Measurements from ENCODE around the gene LTC4S. TPM values are rescaled to one million over a fixed set of nuclear protein-coding genes. Genes with fewer than 3 reads are reported as not detected.

The LTC4S gene
- total and polyA plus RNA-seq, 9 of the 15 experiments (the other 6 are each of a cell fraction or from before 2014, with no cell fraction given), result 0.17 to 0.77 (median 0.75) TPM; not detected in 6

GRCh38 chr5:179792612-179793467, 946 bp upstream of the LTC4S start:
- Histone ChIP-seq H3K4me1 (replicated peaks in 1 of 2; ENCODE audit: control insufficient read depth in 2 of 2, insufficient read depth in 2 of 2, low read length in 2 of 2) (peaks cover 0 to 37% of the 10 kb centered on the region in 2 experiments; a peak in 2 of 5 replicates), H3K27ac (ENCODE audit: extremely low read depth, low read depth, low read length) (no peak overlapping the region), H3K9me3 (replicated peaks; ENCODE audit: control insufficient read depth, insufficient read depth, low read depth, low read length) (no peaks in the 10 kb centered on the region), H3K36me3 (ENCODE audit: control insufficient read depth, insufficient read depth, low read length) (peaks cover 12% of the 10 kb centered on the region; the same call in 1 of the 3 replicates), H3K4me2 (ENCODE audit: insufficient read depth, low read length) (no peak overlapping the region), H2AFZ (ENCODE audit: low read depth, low read length) (no peak overlapping the region), H3K79me2 (ENCODE audit: control insufficient read depth, insufficient read depth, low read length) (no peaks in the 10 kb centered on the region), H4K20me1 (replicated peaks; ENCODE audit: control insufficient read depth, insufficient read depth, low read length) (no peaks in the 10 kb centered on the region), H3K27me3 (ENCODE audit: control insufficient read depth in 2 of 2, insufficient read depth in 2 of 2, low read length in 2 of 2) (no peaks in the 10 kb centered on the region), H3K9me1 (ENCODE audit: control insufficient read depth, insufficient read depth, low read length) (no peaks in the 10 kb centered on the region), H3K4me3 (no peak overlapping the region), H3K9ac (ENCODE audit: insufficient read depth in 1 of 2, low read depth in 2 of 2, low read length in 2 of 2) (peak overlapping the region in 1 of 2 experiments; percentile 83; a peak in 2 of 4 replicates)
- in situ Hi-C loops (cut with MboI), result no loop called here
- WGBS (ENCODE audit: insufficient coverage, low coverage, missing lambda C conversion rate), result 73% methylated on average over 18 of the region's 24 CpGs
- ATAC-seq, result peak; percentile 15; the same call in 2 of the 3 replicates
- intact Hi-C loops (cut with micrococcal nuclease), result no loop called here
- no TSS peak for BruUV-seq (replicated peaks)
- ChIA-PET POLR2A (interaction anchor here (0.5 to 1.4 kb wide), 5 partner anchors 9 to 93 kb away, joined by 3 to 5 read pairs (median 4); no protein-coding TSS in a partner anchor), CTCF (ENCODE audit: low intra/inter-chr PET ratio) (no interaction called here)
- no peak for DNase-seq (ENCODE audit: extremely low read depth in 1 of 4, low spot score in 3 of 4)
- TF ChIP-seq RBM22 (IDR thresholded peaks at IDR 0.05; ENCODE audit: low read depth, low read length, poor library complexity, severe bottlenecking) (peak; percentile 25), VEZF1 (CRISPR knock-in tag; IDR thresholded peaks at IDR 0.05) (peak; percentile 65), HDAC2 (IDR thresholded peaks at IDR 0.05) (no peak), SPI1 (IDR thresholded peaks at IDR 0.05; ENCODE audit: borderline replicate concordance, low read depth, low read length) (peak; percentile 97), KLF6 (CRISPR knock-in tag; IDR thresholded peaks at IDR 0.05; ENCODE audit: borderline replicate concordance) (no peak), SP2 (IDR thresholded peaks at IDR 0.05; ENCODE audit: extremely low read depth, low read depth, low read length, poor library complexity, severe bottlenecking) (no peak), ZNF740 (CRISPR knock-in tag; IDR thresholded peaks at IDR 0.05) (0 out of 2 replicates have a peak, but pooled peaks have one; percentile 25), ZNF740 (tag; IDR thresholded peaks at IDR 0.05) (no peak), ZNF57 (CRISPR knock-in tag; IDR thresholded peaks at IDR 0.05) (no peak), ZBTB33 (CRISPR knock-in tag; IDR thresholded peaks at IDR 0.05) (peak; percentile 90)
- FAIRE-seq, result no peak

All from K562 (cell line).